ENCODE measurements around the gene ZBTB20. TPM values are rescaled to one million over a fixed set of nuclear protein-coding genes. Genes with fewer than 3 reads are reported as not detected.

ZBTB20 gene
- polyA plus RNA-seq, 3 donors: 1.3 to 3.2 (median 2.0) TPM

DNA sequence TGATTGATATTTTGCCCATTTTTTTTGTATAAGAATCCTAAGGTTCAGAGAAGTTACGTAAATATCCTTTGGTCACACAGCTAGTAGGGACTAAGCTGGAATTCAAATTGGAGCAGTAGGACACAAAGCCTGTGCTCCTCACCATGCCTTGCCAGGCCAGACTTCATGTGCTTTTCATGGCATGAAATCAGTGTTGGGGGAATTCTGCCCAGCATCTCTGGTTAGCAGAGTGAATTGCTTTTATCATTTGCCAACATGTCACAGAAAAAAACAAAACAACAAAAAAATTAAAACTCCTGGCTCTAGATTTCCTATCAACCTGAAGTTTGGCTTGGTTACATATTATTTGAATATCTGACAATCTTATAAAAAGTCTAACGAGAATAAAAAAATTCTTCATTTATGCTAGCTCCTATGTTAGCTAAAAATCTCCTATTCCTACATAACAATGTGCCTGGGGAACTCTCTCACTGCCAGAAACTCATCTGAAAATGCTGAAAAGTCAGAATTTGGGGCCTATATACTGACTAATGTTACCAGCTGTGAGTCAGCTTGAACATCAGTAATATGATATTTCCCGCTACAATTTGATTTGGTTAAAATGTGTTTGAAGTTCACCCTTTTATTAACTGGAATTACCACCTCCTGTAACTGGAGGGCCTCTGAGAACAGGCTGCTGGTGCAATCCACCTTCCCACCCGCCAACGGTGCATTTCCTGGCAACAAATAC is 711.5 kb downstream of the ZBTB20 start:
- Histone ChIP-seq H3K27me3 (ENCODE audit: control insufficient read depth in 2 of 2, insufficient read depth in 2 of 2, low read length in 2 of 2) (no peaks in the 10 kb centered on the region), H4K20me1 (ENCODE audit: insufficient read depth, low read length) (no peaks in the 10 kb centered on the region), H2AFZ (ENCODE audit: insufficient read depth, low read depth, low read length, poor library complexity, severe bottlenecking) (no peak overlapping the region), H3K36me3 (replicated peaks in 1 of 2; ENCODE audit: control insufficient read depth in 1 of 2, insufficient read depth in 2 of 2, low read length in 2 of 2) (no peaks in the 10 kb centered on the region), H3K4me1 (ENCODE audit: control insufficient read depth in 1 of 2, insufficient read depth in 2 of 2, low read length in 2 of 2) (no peaks in the 10 kb centered on the region), H3K4me2 (replicated peaks; ENCODE audit: extremely low read depth, low read length, poor library complexity, severe bottlenecking) (no peak overlapping the region), H3K27ac (ENCODE audit: low read depth in 1 of 2, low read length in 2 of 2) (no peak overlapping the region), H3K9ac (ENCODE audit: insufficient read depth, low read length, poor library complexity, severe bottlenecking) (no peak overlapping the region), H3K4me3 (replicated peaks in 1 of 3; ENCODE audit: low read depth in 2 of 3, low read length in 3 of 3) (no peak overlapping the region), H3K79me2 (ENCODE audit: insufficient read depth, low read length) (no peaks in the 10 kb centered on the region), H3K9me3 (replicated peaks in 1 of 2; ENCODE audit: control insufficient read depth in 1 of 2, insufficient read depth in 1 of 2, low read length in 2 of 2) (no peaks in the 10 kb centered on the region)
- H3K36me3 Mint-ChIP-seq: no peaks in the 10 kb centered on the region
- H3K4me1 Mint-ChIP-seq: no peaks in the 10 kb centered on the region
- 100% methylated on average over 1 of the region's 5 CpGs for WGBS (ENCODE audit: insufficient coverage)
- no peak overlapping the region for H3K27ac Mint-ChIP-seq
- TF ChIP-seq, protein P1, sequence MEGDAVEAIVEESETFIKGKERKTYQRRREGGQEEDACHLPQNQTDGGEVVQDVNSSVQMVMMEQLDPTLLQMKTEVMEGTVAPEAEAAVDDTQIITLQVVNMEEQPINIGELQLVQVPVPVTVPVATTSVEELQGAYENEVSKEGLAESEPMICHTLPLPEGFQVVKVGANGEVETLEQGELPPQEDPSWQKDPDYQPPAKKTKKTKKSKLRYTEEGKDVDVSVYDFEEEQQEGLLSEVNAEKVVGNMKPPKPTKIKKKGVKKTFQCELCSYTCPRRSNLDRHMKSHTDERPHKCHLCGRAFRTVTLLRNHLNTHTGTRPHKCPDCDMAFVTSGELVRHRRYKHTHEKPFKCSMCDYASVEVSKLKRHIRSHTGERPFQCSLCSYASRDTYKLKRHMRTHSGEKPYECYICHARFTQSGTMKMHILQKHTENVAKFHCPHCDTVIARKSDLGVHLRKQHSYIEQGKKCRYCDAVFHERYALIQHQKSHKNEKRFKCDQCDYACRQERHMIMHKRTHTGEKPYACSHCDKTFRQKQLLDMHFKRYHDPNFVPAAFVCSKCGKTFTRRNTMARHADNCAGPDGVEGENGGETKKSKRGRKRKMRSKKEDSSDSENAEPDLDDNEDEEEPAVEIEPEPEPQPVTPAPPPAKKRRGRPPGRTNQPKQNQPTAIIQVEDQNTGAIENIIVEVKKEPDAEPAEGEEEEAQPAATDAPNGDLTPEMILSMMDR (IDR thresholded peaks at IDR 0.05): no peak
- no peaks in the 10 kb centered on the region for H3K9me3 Mint-ChIP-seq
- intact Hi-C loops (cut with micrococcal nuclease): no loop called here
- no peak for DNase-seq
- H3K27me3 Mint-ChIP-seq (ENCODE audit: low read depth in 3 of 3): peaks cover 0 to 3% (median 0%) of the 10 kb centered on the region in 3 donors
- no peak overlapping the region for H3K4me3 Mint-ChIP-seq

DNA sequence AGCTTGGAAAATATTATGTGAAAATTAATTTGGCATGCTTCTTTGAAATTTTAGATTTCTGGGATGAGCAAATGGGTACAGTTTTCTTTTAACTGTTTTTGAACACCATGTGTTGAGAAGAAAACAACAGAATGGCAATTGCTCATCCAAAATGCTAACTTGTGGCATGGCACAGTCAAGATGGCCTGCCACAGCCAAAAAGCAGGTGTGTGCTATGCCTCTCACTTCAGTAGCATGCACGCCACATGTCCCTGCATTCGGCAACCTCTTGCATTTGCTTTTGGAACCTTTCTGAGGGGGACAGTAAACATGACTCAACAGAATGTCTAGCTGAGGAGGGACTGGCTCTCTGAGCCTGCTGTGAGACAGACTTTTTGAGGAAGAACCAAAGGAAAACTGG is 714.8 kb downstream of the ZBTB20 start:
- Histone ChIP-seq H3K4me2 (replicated peaks; ENCODE audit: extremely low read depth, low read length, poor library complexity, severe bottlenecking) (no peak overlapping the region), H3K4me3 (replicated peaks in 1 of 3; ENCODE audit: low read depth in 2 of 3, low read length in 3 of 3) (no peak overlapping the region), H3K9ac (ENCODE audit: insufficient read depth, low read length, poor library complexity, severe bottlenecking) (no peak overlapping the region), H3K27ac (ENCODE audit: low read depth in 1 of 2, low read length in 2 of 2) (no peak overlapping the region), H3K4me1 (ENCODE audit: control insufficient read depth in 1 of 2, insufficient read depth in 2 of 2, low read length in 2 of 2) (no peaks in the 10 kb centered on the region), H2AFZ (ENCODE audit: insufficient read depth, low read depth, low read length, poor library complexity, severe bottlenecking) (no peak overlapping the region), H4K20me1 (ENCODE audit: insufficient read depth, low read length) (no peaks in the 10 kb centered on the region), H3K9me3 (replicated peaks in 1 of 2; ENCODE audit: control insufficient read depth in 1 of 2, insufficient read depth in 1 of 2, low read length in 2 of 2) (no peaks in the 10 kb centered on the region), H3K36me3 (replicated peaks in 1 of 2; ENCODE audit: control insufficient read depth in 1 of 2, insufficient read depth in 2 of 2, low read length in 2 of 2) (no peaks in the 10 kb centered on the region), H3K27me3 (ENCODE audit: control insufficient read depth in 2 of 2, insufficient read depth in 2 of 2, low read length in 2 of 2) (no peaks in the 10 kb centered on the region), H3K79me2 (ENCODE audit: insufficient read depth, low read length) (no peaks in the 10 kb centered on the region)
- H3K9me3 Mint-ChIP-seq: peaks cover 0 to 2% (median 0%) of the 10 kb centered on the region in 7 donors
- WGBS (ENCODE audit: insufficient coverage): 90% methylated on average over 2 of the region's 2 CpGs
- no peak overlapping the region for H3K4me3 Mint-ChIP-seq
- intact Hi-C loops (cut with micrococcal nuclease): no loop called here
- TF ChIP-seq, protein P1 (IDR thresholded peaks at IDR 0.05): no peak
- H3K4me1 Mint-ChIP-seq: peaks cover 9% of the 10 kb centered on the region
- no peak overlapping the region for H3K27ac Mint-ChIP-seq
- peaks cover 0 to 3% (median 0%) of the 10 kb centered on the region in 3 donors for H3K27me3 Mint-ChIP-seq (ENCODE audit: low read depth in 3 of 3)
- H3K36me3 Mint-ChIP-seq: no peaks in the 10 kb centered on the region
- DNase-seq: no peak

All from CD14-positive monocyte (primary cell).